Measurements from ENCODE around the gene CCR5.

- TF ChIP-seq, protein P1, sequence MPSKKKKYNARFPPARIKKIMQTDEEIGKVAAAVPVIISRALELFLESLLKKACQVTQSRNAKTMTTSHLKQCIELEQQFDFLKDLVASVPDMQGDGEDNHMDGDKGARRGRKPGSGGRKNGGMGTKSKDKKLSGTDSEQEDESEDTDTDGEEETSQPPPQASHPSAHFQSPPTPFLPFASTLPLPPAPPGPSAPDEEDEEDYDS (CRISPR knock-in tag; IDR thresholded peaks at IDR 0.05), result no peak
- TF ChIP-seq SRSF1 (optimal IDR thresholded peaks at IDR 0.05; ENCODE audit: low read depth, low read length) (no peak), POLR2AphosphoS5 (IDR thresholded peaks at IDR 0.05; ENCODE audit: low read depth, low read length) (no peak)
Measured at GRCh38 chr3:46337911-46338310, 32.8 kb upstream of the CCR5 start.
